Esophagus squamous epithelium (tissue), 4 donors: ENCODE measurements around the gene MAP3K12.

Source experiments
- CTCF ChIP-seq, 6 experiments: fragments of 450-650 bp in 4 of 6; fragments of 200-600 bp in 2 of 6; sonication (generic) in 2 of 6; IDR thresholded peaks; one replicate each; pipeline ENCODE4 v1.5.1; 2016 to 2019; ENCODE audit warnings: antibody characterized with exemption in 6 of 6, mild to moderate bottlenecking in 4 of 6, moderate library complexity in 4 of 6
- POLR2A ChIP-seq, 4 donors: fragments of 450-650 bp; IDR thresholded peaks; one replicate each; pipeline ENCODE4 v1.6.1; 2017; ENCODE audit warnings: antibody characterized with exemption in 4 of 4, mild to moderate bottlenecking in 4 of 4, moderate library complexity in 3 of 4

DNA sequence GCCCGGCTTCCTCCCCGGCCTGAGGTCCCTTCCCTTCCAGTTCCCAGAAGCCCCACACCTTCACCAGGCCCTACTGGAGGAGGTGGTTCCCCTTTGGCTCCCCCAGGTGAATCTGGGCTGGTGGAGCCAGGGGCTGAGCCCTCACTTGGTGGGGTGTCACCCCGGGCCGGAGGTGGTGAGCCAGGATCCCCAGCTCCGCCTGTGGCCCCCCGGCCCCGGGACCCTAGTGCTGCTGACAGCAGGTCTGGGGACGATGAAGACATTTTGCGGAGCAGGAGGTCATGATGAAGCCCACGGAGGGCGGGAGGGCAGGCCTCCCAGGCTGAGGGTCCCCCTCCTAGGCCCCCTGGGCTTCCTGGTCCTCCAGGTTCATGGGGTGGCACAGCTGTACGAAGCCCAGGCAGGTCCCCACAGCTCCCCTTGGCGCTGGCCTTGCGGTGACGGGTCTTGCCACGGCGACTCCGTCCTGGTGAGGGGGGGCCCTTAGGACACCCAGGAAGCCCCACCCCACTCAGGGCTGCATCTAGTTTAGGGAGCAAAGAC is 16.6 kb downstream of the MAP3K12 start:
- TF ChIP-seq CTCF (IDR thresholded peaks at IDR 0.05) (no peak), POLR2A (IDR thresholded peaks at IDR 0.05) (no peak)
